NT2/D1 (cell line): ENCODE data around the gene DCDC2.

Experiments
- YY1 ChIP-seq: IDR thresholded peaks from 2 replicates; pipeline ENCODE4 v1.6.1; 2011; ENCODE audit not compliant: insufficient read length, insufficient read depth
- ZNF274 ChIP-seq: IDR thresholded peaks from 2 replicates; pipeline ENCODE4 v1.6.1; 2011; ENCODE audit warnings: mild to moderate bottlenecking, low read depth, low read length

- TF ChIP-seq YY1: no peak
- TF ChIP-seq ZNF274: no peak
Measured at GRCh38 chr6:24272148-24272547, 85.7 kb downstream of the DCDC2 start.
